Neural progenitor cell (in vitro differentiated cells): Measurements from ENCODE around the gene CACNA1C. TPM values are rescaled to one million over a fixed set of nuclear protein-coding genes. Genes with fewer than 3 reads are reported as not detected.

Experiments
- DNase-seq: peaks from one replicate; pipeline ENCODE4 v3.0.0-alpha.2; 2016; ENCODE audit warnings: low spot score
- H2AFZ ChIP-seq: fragments of 200-600 bp; sonication (generic); replicated peaks from 2 replicates; pipeline ENCODE4 v1.6.1; 2016; ENCODE audit warnings: antibody characterized with exemption
- H3F3A ChIP-seq: fragments of 200-600 bp; sonication (generic); 2 replicates; pipeline ENCODE4 v1.6.1; 2016; ENCODE audit warnings: antibody characterized with exemption, low read depth
- H3K27ac ChIP-seq: fragments of 200-600 bp; sonication (generic); 2 replicates; pipeline ENCODE4 v1.5.1; 2016; ENCODE audit warnings: mild to moderate bottlenecking
- H3K27me3 ChIP-seq: fragments of 200-600 bp; sonication (generic); 2 replicates; pipeline ENCODE4 v1.6.1; 2016; ENCODE audit warnings: mild to moderate bottlenecking, moderate library complexity
- H3K36me3 ChIP-seq: fragments of 200-600 bp; sonication (generic); 2 replicates; pipeline ENCODE4 v1.5.1; 2016
- H3K4me1 ChIP-seq: fragments of 200-600 bp; sonication (generic); 2 replicates; pipeline ENCODE4 v1.6.1; 2016; ENCODE audit warnings: mixed run types
- H3K4me2 ChIP-seq: fragments of 200-600 bp; sonication (generic); 2 replicates; pipeline ENCODE4 v1.6.1; 2016
- H3K4me3 ChIP-seq: fragments of 200-600 bp; sonication (generic); 2 replicates; pipeline ENCODE4 v1.5.1; 2016
- H3K79me2 ChIP-seq: fragments of 200-600 bp; sonication (generic); 2 replicates; pipeline ENCODE4 v1.6.1; 2016; ENCODE audit warnings: low read depth
- H3K9ac ChIP-seq: fragments of 200-600 bp; sonication (generic); 2 replicates; pipeline ENCODE4 v1.6.1; 2016
- H3K9me3 ChIP-seq: fragments of 200-600 bp; sonication (generic); 2 replicates; pipeline ENCODE4 v1.5.1; 2016; ENCODE audit warnings: low read depth
- H4K20me1 ChIP-seq: fragments of 200-600 bp; sonication (generic); 2 replicates; pipeline ENCODE4 v1.6.1; 2016; ENCODE audit warnings: low read depth
- H3K27ac Mint-ChIP-seq: 3 replicates; pipeline ENCODE4 v1.8.0; 2021; ENCODE audit warnings: mixed read lengths
- H3K27me3 Mint-ChIP-seq: 2 replicates; pipeline ENCODE4 v1.8.0; 2022; ENCODE audit warnings: low read depth, mild to moderate bottlenecking, inconsistent platforms, moderate library complexity, mixed read lengths; ENCODE audit not compliant: insufficient read depth
- H3K36me3 Mint-ChIP-seq: 3 replicates; pipeline ENCODE4 v1.8.0; 2021; ENCODE audit warnings: mixed read lengths
- H3K4me1 Mint-ChIP-seq: 3 replicates; pipeline ENCODE4 v1.8.0; 2021; ENCODE audit warnings: mixed read lengths
- H3K4me3 Mint-ChIP-seq: 3 replicates; pipeline ENCODE4 v1.8.0; 2021; ENCODE audit warnings: mild to moderate bottlenecking, moderate library complexity, mixed read lengths
- H3K9me3 Mint-ChIP-seq: 3 replicates; pipeline ENCODE4 v1.8.0; 2020; ENCODE audit warnings: mixed read lengths
- EZH2 ChIP-seq: fragments of 200-600 bp; sonication (generic); IDR thresholded peaks from 2 replicates; pipeline ENCODE4 v1.6.1; 2017; ENCODE audit warnings: antibody characterized with exemption, mild to moderate bottlenecking, moderate library complexity
- EZH2phosphoT487 ChIP-seq: fragments of 200-600 bp; sonication (generic); IDR thresholded peaks from 2 replicates; pipeline ENCODE4 v1.6.1; 2017; ENCODE audit warnings: antibody characterized with exemption
- total RNA-seq: library from RNA; depleted of rRNA; stranded (reverse); fragments of >200 nt; gene quantifications from 2 replicates; pipeline ENCODE4 v1.2.3, GENCODE V29; 2015; ENCODE audit warnings: low replicate concordance
- TF ChIP-seq, protein P1 (sequence below): fragments of 200-600 bp; sonication (generic); IDR thresholded peaks from 2 replicates; pipeline ENCODE4 v1.5.1; 2017; ENCODE audit warnings: antibody characterized with exemption, mild to moderate bottlenecking

Gene CACNA1C
- total RNA-seq, 1 donor from 2014 or later: 2.7 TPM

DNA sequence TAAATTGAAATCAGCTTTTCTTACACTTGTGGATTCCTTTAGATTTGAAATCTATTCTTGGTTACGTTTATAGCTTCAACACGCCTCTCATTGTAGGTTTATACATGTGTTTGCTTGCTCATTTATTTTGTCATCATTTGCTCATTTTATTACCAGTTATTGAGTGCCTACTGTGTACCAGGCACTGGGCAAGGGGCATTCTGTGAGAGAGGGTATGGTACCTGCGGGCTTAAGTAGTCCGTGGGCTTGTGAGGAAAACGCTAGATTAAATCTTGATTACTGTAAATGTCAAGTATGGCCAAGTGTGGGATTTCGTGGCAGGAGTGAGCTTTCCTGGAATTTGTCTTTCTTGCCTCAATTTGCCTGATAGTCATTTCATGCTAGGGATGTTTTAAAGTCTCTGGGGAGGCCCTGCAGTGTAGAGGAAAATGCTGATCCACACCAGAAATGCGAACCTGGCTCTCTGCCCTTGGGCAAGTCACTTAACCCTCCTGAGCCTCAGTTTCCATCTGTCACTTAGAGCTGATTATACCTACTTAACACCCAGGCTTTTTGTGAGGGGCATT, 92.7 kb downstream of the CACNA1C start:
- no peaks in the 10 kb centered on the region for H4K20me1 ChIP-seq
- no peak overlapping the region for H3K27ac Mint-ChIP-seq
- H3K4me1 ChIP-seq: peaks cover 3% of the 10 kb centered on the region
- no peaks in the 10 kb centered on the region for H3K9me3 Mint-ChIP-seq
- no peak for TF ChIP-seq EZH2phosphoT487
- TF ChIP-seq EZH2: no peak
- TF ChIP-seq, protein P1, sequence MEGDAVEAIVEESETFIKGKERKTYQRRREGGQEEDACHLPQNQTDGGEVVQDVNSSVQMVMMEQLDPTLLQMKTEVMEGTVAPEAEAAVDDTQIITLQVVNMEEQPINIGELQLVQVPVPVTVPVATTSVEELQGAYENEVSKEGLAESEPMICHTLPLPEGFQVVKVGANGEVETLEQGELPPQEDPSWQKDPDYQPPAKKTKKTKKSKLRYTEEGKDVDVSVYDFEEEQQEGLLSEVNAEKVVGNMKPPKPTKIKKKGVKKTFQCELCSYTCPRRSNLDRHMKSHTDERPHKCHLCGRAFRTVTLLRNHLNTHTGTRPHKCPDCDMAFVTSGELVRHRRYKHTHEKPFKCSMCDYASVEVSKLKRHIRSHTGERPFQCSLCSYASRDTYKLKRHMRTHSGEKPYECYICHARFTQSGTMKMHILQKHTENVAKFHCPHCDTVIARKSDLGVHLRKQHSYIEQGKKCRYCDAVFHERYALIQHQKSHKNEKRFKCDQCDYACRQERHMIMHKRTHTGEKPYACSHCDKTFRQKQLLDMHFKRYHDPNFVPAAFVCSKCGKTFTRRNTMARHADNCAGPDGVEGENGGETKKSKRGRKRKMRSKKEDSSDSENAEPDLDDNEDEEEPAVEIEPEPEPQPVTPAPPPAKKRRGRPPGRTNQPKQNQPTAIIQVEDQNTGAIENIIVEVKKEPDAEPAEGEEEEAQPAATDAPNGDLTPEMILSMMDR: no peak
- no peak overlapping the region for H2AFZ ChIP-seq
- no peaks in the 10 kb centered on the region for H3K27me3 ChIP-seq
- DNase-seq: no peak
- no peaks in the 10 kb centered on the region for H3F3A ChIP-seq
- H3K27ac ChIP-seq: no peak overlapping the region
- H3K27me3 Mint-ChIP-seq: no peaks in the 10 kb centered on the region
- H3K36me3 Mint-ChIP-seq: no peaks in the 10 kb centered on the region
- no peaks in the 10 kb centered on the region for H3K9me3 ChIP-seq
- H3K4me3 ChIP-seq: no peak overlapping the region
- no peak overlapping the region for H3K9ac ChIP-seq
- H3K4me2 ChIP-seq: no peak overlapping the region
- H3K36me3 ChIP-seq: no peaks in the 10 kb centered on the region
- H3K79me2 ChIP-seq: no peaks in the 10 kb centered on the region
- no peak overlapping the region for H3K4me3 Mint-ChIP-seq
- H3K4me1 Mint-ChIP-seq: peaks cover 2% of the 10 kb centered on the region

DNA sequence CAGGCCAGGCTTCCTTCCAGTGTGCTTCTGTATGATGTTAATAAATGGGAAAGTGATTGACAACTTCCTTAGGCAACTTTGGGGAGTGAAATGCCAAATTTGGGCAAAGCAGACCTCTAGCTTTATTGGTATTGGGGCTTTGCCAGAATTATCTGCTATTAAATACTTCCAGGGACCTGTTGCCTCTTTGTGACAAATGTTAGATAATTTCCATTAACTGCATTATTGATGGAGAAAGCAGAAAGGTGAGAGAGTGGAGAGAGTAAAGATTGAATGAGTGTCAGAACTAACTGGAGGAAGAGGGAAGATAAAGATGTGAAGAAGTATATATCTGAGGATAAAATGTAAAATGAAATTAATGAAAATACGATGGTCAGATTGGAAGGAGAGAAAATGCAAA, 94.5 kb downstream of the CACNA1C start:
- Histone ChIP-seq H3F3A (no peaks in the 10 kb centered on the region), H3K9me3 (no peaks in the 10 kb centered on the region), H3K27ac (no peak overlapping the region), H4K20me1 (no peaks in the 10 kb centered on the region), H2AFZ (no peak overlapping the region), H3K79me2 (no peaks in the 10 kb centered on the region), H3K9ac (no peak overlapping the region), H3K4me1 (peaks cover 3% of the 10 kb centered on the region), H3K27me3 (no peaks in the 10 kb centered on the region), H3K4me3 (no peak overlapping the region), H3K36me3 (no peaks in the 10 kb centered on the region), H3K4me2 (no peak overlapping the region)
- Mint-ChIP-seq H3K27me3 (no peaks in the 10 kb centered on the region), H3K4me3 (no peak overlapping the region), H3K4me1 (no peaks in the 10 kb centered on the region), H3K27ac (no peak overlapping the region), H3K9me3 (no peaks in the 10 kb centered on the region), H3K36me3 (no peaks in the 10 kb centered on the region)
- TF ChIP-seq EZH2phosphoT487 (no peak), EZH2 (no peak)
- TF ChIP-seq, protein P1: no peak
- DNase-seq: no peak

DNA sequence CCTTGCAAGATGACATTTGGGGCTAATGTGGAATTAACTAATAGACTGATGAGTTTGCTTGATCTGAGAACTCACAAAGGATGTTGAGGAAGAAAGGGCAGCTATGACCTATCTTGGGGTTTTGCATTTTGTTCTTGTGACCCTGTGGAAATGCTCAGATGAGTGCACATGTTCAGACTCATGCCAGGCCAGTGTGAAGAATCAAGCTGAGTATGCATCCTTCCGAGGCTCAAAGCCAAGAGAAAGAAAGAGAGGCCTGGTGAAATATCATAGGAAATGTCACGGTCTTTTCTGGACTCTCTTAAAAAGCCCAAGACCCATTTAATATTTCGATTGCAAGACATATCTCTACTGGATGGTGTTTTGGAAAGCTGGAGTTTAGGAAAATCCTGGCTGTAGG, 96.3 kb downstream of the CACNA1C start:
- Mint-ChIP-seq H3K27me3 (peaks cover 1% of the 10 kb centered on the region), H3K27ac (no peak overlapping the region), H3K9me3 (no peaks in the 10 kb centered on the region), H3K4me3 (no peak overlapping the region), H3K36me3 (no peaks in the 10 kb centered on the region), H3K4me1 (peaks cover 9% of the 10 kb centered on the region)
- TF ChIP-seq, protein P1: no peak
- TF ChIP-seq EZH2 (no peak), EZH2phosphoT487 (no peak)
- Histone ChIP-seq H3K4me2 (no peak overlapping the region), H3K9ac (no peak overlapping the region), H3K36me3 (no peaks in the 10 kb centered on the region), H4K20me1 (no peaks in the 10 kb centered on the region), H3K4me1 (peaks cover 8% of the 10 kb centered on the region), H3K27ac (no peak overlapping the region), H2AFZ (no peak overlapping the region), H3K27me3 (no peaks in the 10 kb centered on the region), H3F3A (no peaks in the 10 kb centered on the region), H3K4me3 (no peak overlapping the region), H3K79me2 (no peaks in the 10 kb centered on the region), H3K9me3 (no peaks in the 10 kb centered on the region)
- DNase-seq: no peak
